Left cardiac atrium (tissue), 4 donors: ENCODE data around the gene KCNH8. TPM values are rescaled to one million over a fixed set of nuclear protein-coding genes. Genes with fewer than 3 reads are reported as not detected.
"Not testable (repeated sequence)": the region's sequence is repeated elsewhere in the genome, so short reads cannot be mapped to it uniquely, and the experiment has no call there.

Source experiments
- ATAC-seq, 2 donors: fragments of 200-7000 bp; cut with Tn5 transposase; one replicate each; pipeline ENCODE4 v1.9.1; 2020; ENCODE audit warnings: mild to moderate bottlenecking in 2 of 2, moderate library complexity in 2 of 2
- DNase-seq: peaks from one replicate; pipeline ENCODE4 v3.0.0-alpha.2; 2020
- intact Hi-C, 2 donors: fragments of 100-400 bp; cut with DNase I; formaldehyde crosslinking; loops; one replicate each; pipeline versions ENCODE4 v1.14.1 to v1.15.1; 2022 to 2023
- total RNA-seq, 2 donors: library from RNA; stranded (reverse); fragmentation: NEBNext Ultra II Directional; extraction: Animal tissue kit (Norgen Biotek cat#: 25700); gene quantifications; one replicate each; pipeline ENCODE4 v1.2.1, GENCODE V29; 2021
- donor health status: DM: no; HTN: yes; CAD: no.
- donor health status: DM: no; HTN: yes; CAD: no; lungs with severe emphysema.
- donor health status: DM: yes; HTN: yes; CAD: no.
- donor health status: Dilated cardiomyopathy.

Gene KCNH8
- total RNA-seq, 2 donors from 2014 or later, result 0.08 to 0.09 TPM

DNA sequence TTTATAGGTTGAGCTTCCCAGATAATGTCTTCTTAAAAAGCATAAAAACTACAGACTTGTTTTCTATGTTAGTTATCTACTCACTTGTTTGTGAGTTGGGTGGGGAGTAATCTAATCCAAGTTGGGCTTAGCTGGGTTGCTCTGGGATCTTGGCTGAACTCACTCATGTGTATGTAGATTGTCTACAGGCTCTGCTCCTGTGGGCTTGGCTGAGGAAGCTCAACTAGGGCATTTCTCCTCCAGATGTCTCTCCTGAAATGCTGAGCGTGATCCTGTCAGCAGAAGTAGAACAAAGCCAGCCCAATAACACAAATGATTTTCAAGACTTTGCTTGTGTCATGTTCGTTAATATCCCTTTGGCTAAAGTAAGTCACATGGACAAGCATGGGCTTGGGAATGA is 17.3 kb downstream of the KCNH8 start:
- DNase-seq, result no peak
- intact Hi-C loops, result no loop called here
- no peak for ATAC-seq

DNA sequence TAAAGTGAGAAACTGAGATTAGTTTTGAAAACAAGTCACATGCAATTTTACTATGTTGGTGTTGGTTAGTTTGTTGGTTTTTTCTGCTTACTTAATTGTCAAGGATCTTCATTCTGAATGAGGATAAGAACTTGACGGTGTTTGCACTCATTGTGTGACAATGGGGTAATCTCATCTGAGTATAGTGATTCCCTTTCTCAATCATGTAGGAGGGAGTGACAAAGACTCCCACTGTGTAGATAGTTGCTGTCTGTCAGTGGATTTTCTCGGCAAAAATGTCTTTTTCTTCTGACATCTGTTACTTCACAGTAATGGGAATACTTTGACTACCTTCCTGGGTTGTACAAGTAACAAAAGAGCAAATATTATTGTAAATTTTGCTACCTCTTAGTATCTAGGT is 23.5 kb downstream of the KCNH8 start:
- intact Hi-C loops, result no loop called here

DNA sequence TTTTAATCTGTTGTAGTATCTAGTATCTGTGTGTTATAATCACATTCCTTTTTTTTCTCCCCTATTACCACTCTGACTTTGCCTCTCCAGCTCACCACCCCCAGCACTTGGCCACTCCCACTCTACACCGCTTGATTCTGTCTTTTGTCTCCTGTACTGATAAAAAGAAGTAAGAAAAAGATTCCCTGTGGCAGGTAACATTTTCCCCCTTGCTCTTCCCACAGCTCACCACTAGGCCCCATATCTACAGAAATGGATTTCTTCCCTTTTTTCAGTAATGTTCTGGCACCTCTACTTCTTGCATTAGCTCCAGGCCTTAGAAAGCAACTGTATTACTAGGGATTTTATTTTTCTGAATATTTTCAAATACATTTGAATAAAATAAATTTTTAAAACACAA is 25.6 kb downstream of the KCNH8 start:
- DNase-seq (no peak), ATAC-seq (no peak)
- intact Hi-C loops, result no loop called here

More for the DNA sequence above, 23.5 kb downstream of the KCNH8 start:
- DNase-seq (no peak), ATAC-seq (no peak)

DNA sequence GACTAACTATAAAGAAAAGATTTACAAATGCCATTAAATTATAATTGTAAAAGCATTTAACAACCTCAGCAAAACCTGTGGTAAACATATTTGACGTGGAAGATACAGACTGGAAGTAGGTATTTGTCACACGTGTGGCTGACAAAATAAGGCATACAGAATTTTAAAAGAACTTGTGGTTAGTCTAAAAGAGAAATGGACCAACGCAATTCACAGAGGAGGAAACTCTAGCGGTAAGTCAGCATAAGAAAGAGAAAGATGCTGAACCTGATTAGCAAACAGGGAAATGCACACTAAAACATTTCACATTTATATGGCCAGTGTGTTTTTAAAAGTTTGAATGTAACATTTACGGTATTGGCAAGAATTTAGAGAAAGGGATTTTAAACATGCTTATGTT is 35.3 kb downstream of the KCNH8 start:
- ATAC-seq (no peak), DNase-seq (no peak)
- intact Hi-C loops, result no loop called here

DNA sequence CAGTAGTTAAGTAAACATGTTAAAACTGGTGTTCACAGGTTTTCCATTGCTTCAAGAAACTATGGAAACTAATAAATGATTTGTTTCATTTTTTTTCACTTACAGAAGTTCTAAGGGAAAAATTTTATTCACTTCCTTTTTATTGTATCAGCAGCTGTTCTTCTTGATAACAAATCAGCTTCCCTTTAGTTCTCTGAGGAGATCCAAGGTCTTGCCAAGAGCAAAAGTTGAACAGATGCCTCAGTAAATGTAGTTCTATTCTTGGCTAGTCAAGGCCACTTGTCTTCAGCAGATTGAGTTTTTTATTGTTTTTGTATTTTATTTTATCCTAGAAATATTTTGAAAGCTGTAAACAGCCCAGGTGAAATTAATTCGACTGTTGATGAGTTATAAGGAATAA is 41.8 kb downstream of the KCNH8 start:
- no peak for ATAC-seq
- DNase-seq, result no peak
- intact Hi-C loops, result no loop called here

DNA sequence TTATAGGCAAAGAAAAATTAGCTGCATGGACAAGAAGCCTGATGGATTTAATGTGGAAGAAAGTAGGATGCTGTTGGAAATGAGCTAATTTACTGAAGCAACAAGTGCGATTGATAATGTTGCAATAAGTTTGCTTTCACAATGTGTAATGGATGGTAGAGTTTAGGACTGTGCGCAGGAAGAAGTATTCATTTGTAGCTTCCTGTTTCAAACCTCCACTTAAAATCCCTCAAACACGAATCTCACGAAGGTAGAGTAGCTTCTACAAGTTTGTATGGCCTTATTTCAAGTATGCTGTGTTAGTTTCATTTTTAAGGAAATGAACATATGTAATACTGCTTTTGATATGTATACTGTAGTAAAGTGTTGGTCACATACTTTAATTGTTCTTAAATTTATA is 42.3 kb downstream of the KCNH8 start:
- no peak for DNase-seq
- intact Hi-C loops, result no loop called here
- ATAC-seq, result no peak

DNA sequence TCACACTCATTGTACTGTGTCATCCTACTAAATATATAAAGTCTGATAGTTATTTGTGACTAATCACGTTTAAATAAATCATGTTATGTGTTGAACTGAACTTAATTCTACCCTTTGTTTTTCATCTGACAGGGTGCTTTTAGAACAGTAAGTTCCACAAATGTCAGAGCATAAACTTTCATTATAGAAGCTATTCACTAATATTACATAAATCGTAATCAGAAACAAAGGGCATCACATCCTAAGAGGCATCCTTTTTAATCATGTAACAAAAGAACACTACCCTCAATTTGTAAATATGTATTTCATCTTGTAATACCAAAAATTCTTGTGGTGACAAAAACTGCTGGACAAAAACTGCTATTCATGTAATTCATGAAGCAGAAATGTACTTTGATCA is 50.8 kb downstream of the KCNH8 start:
- intact Hi-C loops, result no loop called here
- ATAC-seq, result no peak
- DNase-seq, result no peak

DNA sequence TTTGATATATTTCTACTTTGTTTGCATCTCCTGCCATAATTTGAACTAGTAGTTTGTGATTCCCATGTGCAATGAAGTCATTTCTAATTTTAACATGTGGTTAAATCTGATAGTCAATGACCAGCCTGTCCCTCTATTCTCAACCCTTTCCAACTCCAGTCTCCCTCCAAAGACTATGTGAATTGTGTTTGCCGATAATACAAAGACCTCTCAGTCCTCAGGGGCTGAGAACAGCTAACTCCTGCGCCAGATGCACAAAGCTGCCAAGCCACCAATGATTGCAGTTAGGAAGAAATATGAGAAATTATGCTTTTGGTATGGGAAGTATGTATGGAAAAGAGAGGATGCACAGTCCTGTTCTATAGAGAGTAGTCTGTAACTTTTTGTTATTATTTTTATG is 54.0 kb downstream of the KCNH8 start:
- DNase-seq (no peak), ATAC-seq (peak in 1 of 2 donors; percentile 19)
- intact Hi-C loops, result no loop called here

DNA sequence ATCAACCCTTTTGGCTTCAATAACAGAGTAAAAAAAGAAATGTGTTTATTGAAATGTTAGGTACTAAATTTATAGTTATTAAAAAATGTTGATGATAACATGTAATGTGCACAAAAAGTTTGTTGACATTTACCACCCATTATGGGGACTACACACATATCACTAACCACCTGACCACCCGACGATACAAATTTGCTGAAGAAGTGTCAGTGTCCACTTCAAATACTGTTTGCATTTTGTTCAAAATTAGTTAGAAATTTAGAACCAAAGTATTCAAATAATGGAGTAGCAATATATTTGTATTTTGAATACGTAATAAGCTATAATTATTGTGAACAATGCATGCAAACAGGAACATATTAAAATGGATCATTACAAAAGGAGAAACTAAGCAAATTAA is 54.4 kb downstream of the KCNH8 start:
- ATAC-seq, result no peak
- DNase-seq, result no peak
- intact Hi-C loops, result no loop called here

DNA sequence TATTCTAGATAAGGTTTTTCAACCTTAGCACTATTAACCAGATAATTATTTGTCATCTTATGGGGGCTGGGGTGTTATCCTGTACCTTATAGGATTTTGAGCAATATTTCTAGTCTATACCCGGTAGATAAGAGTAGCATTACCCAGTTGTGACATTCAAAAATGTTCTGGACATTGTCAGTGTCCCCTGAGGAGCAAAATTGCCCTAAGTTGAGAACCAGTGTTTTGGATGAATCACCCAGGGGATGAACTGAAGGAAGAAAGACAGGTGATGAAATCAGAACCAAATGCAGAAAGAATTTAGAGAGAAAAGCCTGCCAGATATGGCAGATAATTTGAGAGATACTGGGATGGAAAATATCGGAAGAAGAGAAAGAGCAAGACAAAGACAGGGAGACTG is 58.2 kb downstream of the KCNH8 start:
- no peak for ATAC-seq
- intact Hi-C loops, result no loop called here
- DNase-seq, result no peak

DNA sequence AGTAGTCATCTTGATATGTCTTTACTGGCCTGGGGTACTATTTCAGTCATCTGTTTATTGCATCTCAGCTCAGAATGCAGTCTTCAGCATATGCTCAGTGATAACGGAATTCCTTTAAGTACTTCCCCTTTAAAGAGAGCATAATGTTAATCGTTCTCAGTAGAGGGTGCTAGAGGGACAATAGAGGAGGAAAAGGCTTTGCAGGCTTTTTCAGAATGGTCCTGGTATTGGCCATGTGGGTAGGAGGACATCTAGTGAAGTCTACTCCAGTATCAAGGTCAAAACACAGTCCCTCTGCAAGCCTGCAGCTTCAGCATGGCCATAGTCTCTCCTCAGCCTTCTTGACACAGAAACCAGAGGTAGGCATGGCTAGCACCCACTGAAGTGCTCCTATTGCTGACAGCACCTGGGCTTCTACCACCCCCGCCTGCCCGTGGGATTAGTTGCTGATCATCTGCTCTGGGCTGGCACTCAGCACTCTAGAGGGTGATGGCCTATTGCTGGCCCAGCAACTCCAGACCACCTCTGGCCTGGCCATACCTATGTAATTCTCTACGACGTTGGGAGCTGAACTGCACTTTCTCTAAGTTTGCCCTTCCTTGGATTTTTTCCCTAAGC is 65.4 kb downstream of the KCNH8 start:
- DNase-seq (peak; percentile 12), ATAC-seq (no peak)
- intact Hi-C loops, result no loop called here

DNA sequence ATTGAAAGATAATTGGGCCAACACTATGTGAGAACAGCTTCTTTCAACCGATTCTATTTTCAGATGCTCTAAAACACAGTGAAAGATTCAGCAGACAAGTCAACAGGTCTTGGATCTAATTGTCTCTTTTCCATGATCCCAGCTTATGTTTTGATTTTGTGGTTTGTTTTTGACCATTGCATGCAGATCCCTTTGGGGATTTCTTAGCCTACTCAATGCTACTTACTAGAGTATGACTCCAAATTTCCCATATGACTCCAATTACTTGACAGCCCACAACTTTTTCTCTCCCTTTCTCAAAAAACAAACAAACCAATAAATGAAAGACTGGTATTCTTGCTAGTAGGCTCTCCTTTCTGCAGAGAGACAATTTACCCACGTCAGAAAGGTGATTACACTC is 67.1 kb downstream of the KCNH8 start:
- intact Hi-C loops, result no loop called here
- peak in 1 of 2 donors; percentile 19 for ATAC-seq
- DNase-seq, result no peak

DNA sequence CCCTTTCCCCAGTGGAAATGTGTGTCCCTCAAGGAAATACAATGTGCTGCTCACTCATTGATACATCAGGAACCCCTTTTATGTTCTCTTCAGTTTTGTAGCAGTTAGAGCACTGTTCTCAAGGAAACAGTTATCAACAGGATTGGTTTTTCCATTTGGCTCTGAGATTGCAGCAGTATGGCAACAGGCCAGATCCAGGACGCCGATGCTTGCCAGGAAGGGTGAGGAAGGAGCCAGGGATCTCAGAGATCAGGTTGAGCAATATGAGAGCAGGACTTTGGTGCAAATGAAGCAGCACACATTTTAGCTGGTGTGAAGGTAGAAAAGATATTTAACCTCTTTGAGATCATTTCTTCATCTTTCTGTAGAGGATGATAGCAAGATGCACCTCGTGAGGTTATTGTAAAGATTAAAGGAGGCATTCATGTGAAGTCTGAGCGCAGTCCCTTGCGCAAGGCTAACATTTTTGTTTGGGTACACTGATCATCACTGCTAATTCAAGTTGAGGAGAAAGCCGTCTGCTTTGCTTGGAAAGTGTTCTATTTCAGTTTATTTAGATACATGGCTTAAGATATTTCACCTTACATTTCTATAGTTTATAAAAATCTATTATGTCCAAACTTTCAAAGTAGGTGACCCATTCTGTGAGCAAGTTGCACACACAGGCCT is 68.5 kb downstream of the KCNH8 start:
- peak; percentile 49 for DNase-seq
- peak; percentile 38 to 61 for ATAC-seq
- intact Hi-C loops, result no loop called here

DNA sequence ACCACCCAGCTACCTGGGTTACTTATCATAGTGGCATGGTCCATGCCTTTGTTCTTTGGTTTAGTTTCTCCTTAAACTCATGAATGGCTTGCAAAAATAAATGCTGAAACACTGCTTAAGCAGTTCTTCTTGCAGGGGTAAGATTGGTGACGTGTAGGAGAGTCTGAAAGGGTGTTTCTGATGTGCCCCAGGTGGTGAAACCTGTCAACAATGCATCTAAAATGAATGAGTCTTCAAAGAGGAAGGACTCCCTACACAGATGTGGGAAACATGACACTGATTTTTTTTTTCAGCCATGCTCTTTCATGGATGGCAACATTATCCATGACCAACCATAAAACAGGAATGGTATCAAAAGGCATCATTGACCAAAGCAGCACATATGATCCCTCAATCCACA is 72.0 kb downstream of the KCNH8 start:
- intact Hi-C loops, result no loop called here
- ATAC-seq (no peak), DNase-seq (no peak)

DNA sequence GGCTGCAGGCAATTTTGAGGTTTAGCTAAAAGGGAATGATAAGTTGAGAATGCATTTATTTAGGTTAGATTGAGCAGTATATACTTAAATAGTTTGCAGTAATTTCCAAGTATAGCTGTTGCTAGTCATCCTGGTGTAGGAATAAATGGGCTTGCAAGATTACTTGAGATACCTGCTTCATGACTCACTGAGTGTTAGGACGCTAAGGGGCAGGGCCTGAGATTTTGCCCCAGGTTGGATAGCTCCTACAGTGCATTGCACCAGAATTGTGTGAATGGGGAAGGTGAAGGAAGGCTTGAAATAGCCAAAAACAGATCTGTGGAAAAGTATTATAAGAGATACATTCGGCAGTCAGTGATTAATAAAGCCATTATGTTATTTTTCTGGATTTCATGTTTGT is 72.8 kb downstream of the KCNH8 start:
- DNase-seq (no peak), ATAC-seq (peak in 1 of 2 donors; percentile 21)
- intact Hi-C loops, result no loop called here

DNA sequence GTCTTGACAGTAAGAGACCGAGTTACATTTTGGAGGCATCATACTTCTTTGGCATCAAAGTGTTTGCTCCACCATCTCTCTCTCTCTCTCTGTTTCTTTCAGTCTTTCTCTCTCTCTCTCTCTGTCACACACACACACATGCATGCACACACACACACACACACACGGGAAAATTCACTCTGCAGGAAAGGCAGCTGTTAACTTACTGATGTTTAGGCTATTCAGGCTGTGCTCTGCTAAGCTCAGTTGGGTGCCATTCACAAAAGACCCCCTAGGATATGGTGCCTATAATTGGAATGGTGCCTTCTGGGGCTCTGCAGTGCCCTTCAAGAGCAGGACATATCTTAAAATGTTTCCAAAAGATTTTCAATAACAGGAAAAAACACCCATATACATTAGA is 78.2 kb downstream of the KCNH8 start:
- intact Hi-C loops, result no loop called here
- DNase-seq (no peak), ATAC-seq (no peak)

DNA sequence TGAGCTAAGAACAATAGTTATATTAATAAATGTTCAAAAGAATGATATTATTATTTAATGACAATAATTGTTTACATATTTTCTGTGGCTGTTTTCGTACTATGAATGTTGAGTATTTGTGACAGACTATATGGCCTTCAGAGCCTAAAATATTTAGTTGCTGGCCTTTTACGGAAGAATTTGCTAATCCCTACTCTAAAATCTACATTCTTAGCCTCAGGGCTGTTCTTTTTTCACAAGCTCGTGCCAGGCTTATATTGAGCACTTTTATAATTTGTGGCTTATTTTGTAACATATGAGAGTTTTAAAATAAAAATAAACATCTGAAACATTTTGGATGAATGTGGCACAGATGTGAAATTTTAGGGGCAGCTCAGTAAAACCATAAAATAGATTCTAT is 79.9 kb downstream of the KCNH8 start:
- no peak for DNase-seq
- intact Hi-C loops, result no loop called here
- no peak for ATAC-seq

DNA sequence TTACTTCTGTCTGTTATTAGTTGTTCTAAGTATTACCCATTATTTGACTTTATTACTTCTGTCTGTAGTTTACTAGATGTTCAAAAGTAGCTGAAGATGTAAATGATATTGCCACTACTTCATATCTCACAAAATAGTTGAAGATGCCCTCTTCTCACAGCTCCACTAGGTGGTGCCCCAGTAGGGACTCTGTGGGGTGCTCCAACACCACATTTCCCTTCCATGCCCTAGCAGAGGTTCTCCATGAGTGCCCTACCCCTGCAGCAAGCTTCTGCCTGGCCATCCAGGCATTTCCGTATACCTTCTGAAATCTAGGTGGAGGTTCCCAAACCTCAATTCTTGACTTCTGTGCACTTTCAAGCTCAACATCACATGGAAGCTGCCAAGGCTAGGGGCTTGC is 80.8 kb downstream of the KCNH8 start:
- ATAC-seq (no peak), DNase-seq (no peak)
- intact Hi-C loops, result no loop called here

DNA sequence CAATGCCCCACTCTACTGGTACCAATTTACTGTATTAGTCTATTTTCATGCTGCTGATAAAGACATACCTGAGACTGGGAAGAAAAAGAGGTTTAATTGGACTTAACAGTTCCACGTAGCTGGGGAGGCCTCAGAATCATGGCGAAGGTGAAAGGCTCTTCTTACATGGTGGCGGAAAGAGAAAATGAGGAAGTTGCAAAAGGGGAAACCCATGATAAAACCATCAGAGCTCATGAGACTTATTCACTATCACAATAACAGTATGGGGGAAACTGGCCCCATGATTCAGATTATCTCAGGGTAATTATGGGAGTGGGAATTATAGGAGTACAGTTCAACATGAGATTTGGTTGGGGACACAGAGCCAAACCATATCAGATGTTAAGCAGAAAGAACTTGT is 81.6 kb downstream of the KCNH8 start:
- DNase-seq, intact Hi-C loops, ATAC-seq: not testable (repeated sequence)

DNA sequence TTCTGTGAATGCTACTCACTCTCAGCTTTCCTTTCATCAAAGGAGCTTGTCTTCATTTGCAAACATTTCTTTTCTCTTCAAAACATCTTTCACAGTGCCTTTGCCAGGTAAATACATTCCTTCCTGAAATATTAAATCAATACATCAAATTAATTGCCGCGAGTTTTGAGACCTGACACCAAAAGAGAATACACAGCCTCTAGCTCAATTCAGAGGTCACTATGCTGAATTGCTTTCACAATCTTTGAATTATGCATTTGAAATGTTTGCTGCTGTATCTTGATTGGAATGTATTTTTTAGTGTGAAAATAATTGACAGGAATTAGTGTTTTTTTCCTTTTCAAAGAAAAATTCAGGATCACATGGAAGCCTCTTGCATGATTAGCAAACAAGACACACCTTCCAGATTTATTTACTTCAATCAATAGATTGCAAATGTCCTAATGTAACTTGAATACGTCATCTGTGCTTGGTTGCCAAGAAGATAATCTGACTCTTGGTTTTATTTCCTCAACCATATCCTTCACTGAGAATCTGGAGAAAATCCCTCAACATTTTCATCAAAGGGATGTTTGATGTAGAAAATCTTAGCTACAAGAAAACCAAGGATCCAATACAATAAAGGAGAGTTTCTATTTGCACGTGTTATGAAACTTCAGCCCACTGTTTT is 83.6 kb downstream of the KCNH8 start:
- no peak for ATAC-seq
- DNase-seq, result no peak
- intact Hi-C loops, result no loop called here

DNA sequence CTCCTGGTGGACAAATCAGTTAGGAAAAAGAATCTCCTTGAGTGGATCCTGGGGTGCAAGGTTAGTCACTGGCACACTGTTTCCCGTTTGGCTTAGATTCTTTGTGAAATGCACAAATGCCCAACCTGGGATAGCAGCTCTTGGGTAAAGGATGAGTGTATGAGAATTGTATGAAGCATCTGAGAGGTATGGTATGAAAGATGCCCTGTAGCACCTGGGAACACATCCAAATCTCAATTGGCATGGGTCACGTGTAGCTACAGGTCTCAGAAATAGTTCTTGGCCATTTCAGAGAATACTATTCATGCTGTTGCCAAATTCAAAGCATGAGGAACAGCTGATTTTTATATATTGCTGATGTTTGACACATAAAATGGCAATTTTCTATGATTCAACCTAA is 84.3 kb downstream of the KCNH8 start:
- intact Hi-C loops, result no loop called here
- no peak for DNase-seq
- no peak for ATAC-seq
